GM21717 (cell line): Measurements from ENCODE around the gene PLCL1.
A peak's percentile ranks its signal among the peaks of the same experiment; 100 is the strongest.

Experiments used
- ATAC-seq: cut with Tn5 transposase; IDR thresholded peaks from one replicate; pipeline ENCODE4 v1.9.1; 2021; ENCODE audit warnings: mild to moderate bottlenecking, moderate library complexity; ENCODE audit not compliant: unreplicated experiment

PLCL1 gene

DNA sequence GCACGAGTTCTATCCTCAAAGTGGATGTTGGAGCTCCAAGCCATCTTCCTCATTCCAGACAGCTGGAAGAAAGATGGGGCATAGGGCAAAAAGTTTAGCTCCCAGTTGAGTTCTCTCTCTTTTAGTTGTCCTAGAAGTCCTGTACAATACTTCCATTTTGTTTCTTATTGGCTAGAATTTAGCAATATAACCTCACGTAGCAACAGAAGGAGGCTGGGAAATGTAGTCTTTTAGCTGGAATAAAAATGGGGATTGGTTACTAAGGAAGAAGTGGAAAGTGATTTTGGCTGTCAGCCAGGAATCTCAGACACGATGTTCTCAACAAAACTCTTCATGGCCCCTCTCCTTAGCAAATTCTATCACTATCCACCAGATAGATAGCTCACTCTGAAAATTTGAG, 79.9 kb downstream of the PLCL1 start:
- ATAC-seq: no peak

- ATAC-seq: no peak
Observed at GRCh38 chr2:197885126-197885525, 80.7 kb downstream of the PLCL1 start.

DNA sequence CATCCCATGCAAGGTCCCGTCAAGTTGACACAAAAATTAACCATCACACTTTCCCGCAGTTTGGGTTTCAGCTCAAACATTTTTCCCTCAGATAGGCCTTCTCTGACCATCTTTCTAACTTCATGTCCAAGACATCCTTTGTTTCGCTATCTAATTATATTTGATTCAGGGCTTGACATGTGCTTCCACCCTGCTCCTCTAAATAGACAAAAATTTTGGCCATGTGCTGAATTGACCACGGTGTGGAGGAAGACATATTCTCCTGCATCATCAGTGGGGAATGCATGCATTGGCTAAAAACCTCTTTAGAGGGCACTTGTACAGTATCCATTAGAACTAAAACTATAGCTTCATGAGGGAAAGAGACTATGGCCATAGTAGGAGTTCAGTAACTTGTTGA, 81.2 kb downstream of the PLCL1 start:
- no peak for ATAC-seq

GRCh38 chr2:197888321-197888720, 83.9 kb downstream of the PLCL1 start:
- no peak for ATAC-seq

DNA sequence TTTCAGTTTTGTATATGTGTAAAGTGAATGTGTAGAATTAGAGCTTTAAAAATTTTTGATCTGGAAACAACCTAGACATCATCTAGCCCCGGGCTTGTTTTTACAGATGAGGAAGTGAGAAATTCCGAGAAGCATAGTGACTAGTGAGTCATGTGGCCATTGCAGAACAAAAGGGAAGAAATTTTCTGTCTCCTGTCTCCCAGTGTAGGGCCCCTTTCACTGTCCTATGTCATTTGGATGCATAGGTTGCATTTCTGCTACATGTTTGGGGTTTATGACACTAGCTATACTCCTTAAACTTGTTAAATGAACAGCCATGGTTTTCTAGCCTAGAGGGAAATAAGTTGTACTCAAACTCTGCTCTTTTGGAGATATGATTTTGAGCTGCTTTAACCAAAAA, 84.6 kb downstream of the PLCL1 start:
- ATAC-seq: peak; percentile 99

DNA sequence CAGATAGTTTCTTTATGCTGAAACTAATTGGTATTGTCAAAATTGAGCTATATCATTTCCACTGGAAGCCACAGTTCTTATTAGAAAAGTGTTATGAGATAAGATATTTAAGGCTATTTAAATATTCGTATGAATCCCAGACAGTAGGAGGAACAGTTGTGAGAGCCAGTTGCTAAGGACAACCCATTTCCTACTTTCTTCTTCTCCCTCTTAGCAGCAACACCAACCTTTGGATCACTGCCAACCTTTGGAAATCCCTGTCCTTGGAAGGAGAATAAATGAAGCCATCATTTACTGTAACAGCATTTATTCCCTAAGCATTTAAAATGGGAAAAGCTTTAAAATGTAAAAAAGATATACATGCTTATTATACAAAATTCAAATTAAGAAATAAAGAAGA, 85.8 kb downstream of the PLCL1 start:
- ATAC-seq: no peak

GRCh38 chr2:197891897-197892442, 87.6 kb downstream of the PLCL1 start:
- no peak for ATAC-seq

DNA sequence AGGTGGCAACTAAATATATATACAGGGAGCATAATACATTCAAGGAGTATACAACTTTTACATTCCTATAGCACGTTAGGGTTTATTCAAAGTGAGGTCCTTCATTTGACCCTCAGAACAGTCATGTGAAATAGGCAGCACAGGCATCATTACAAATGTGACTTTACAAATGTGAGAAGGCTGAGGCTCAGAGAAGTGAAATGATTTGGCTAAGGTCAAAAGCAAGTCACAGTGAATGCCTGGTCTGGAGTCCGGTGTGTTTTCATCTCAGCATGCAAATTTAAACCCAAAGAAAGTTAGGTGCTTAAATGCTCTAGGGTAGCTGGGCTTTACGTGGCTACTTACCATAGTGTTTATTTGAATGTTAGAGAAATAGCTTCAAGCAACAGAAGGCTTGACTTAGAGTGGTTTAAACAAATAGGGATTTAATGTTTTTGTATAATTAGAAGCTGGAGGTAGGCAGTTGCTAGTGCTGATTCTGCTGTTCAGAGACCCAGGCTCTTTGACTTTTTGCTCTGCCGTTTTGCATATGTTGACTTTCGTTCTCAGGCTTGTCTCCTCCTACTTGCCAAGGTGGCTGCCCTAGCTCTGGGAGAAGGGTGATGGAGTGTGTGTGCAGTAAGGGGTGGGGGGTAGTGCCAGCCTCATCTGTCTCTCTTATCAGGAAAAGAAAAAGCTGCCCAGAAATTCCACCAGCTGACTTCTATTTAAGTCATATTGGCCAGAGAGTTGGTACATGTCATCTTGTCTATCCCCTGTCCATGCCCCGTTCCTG, 89.2 kb downstream of the PLCL1 start:
- peak; percentile 34 for ATAC-seq

GRCh38 chr2:197894751-197895274, 90.4 kb downstream of the PLCL1 start:
- ATAC-seq: no peak

GRCh38 chr2:197897960-197898678, 93.7 kb downstream of the PLCL1 start:
- no peak for ATAC-seq

GRCh38 chr2:197904446-197904845, 100.1 kb downstream of the PLCL1 start:
- no peak for ATAC-seq

DNA sequence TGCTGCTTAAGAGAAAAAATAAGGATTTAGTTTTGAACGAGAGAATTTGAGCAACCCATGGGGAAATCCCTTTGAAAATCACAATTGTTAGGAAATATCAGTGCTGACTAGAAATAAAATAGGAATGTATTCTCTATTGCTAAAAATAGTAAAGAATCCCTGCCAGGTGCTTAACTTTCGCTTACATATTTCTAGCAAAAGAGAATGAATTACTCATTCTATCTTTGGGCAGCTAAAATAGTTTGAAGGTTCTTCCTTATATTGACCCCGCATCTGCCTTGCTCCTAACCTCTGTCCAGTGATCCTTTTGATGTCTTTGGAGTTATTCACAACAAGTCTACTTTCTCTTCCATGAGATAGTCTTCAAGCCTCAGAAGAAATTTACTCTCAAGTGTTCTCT, 103.8 kb downstream of the PLCL1 start:
- no peak for ATAC-seq

DNA sequence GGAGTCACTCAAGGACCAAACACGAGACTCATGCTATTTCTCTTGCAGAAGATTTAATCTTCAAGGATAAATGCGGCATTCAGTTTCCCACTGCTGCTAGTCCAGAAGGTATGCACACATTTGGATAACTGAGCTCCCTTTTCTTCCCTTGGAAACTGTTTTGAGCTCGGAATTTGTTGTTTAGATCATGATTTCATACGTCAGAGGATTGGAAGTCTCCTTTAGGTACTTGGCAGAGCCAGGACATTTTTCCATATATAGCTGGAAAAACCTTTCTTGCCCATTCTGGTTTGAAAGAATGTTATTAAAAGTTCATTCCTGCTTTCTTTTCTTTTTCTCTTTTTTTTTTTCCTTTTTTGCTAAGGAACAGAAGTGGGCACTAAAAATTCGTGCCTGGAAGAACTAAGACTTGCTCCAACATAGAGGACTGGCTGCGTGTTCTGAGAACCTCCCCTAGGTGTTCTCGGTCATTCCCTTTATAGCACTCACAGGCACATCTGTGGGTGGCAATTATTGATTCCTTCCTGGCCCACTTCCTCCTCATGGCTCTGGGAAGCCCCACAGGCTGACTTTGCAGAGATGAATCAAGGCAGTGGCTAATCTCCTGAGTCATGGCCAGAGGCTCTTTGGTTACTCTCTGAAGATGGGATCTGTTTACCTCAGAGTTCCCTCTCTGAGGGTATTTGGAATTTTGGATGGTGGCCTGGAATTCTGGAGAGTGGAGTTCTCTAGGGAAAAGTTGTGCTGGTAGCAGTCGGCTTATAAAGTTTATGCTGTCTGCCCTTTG, 104.8 kb downstream of the PLCL1 start:
- ATAC-seq: peak; percentile 64

GRCh38 chr2:197911667-197912066, 107.3 kb downstream of the PLCL1 start:
- ATAC-seq: no peak

DNA sequence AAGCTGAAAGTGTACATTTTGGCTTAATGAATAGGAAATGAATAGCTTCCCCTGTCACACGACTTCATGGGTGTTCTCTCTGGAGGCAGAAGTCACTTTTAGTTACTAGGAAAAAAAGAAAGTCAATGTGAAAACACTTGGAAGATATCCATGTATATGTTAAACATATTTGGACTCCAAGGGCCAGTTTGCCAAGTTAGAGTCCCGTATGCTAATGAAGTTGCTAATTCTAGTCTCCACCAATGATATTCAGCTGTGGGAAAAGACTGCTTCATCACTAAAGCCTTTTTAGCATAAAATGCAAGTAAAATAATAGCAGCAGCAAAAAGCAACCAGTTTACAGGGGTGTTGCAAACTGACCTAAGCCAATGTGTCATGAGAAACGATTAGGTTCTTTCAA, 108.7 kb downstream of the PLCL1 start:
- no peak for ATAC-seq

DNA sequence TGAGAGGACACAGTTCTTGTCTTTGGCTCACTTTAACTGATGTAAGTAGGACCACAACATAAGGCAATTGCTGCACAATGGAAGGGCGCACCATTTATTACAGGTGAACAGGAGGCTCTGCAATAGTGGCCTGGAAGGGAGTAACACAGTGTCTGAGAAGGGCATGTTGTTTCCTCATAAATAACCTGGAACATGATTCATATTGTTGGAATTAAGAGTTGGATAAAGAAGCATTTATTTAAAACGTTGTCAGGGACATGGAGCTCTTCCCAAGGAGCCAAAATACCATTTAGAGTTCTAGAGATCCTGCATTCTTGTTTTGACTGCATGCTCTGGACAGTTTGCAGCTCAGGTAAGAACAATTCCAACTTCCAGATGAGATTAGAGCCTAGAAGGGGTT, 110.4 kb downstream of the PLCL1 start:
- no peak for ATAC-seq

- ATAC-seq: no peak
Observed at GRCh38 chr2:197915548-197916265, 111.3 kb downstream of the PLCL1 start.

GRCh38 chr2:197919487-197919886, 115.1 kb downstream of the PLCL1 start:
- no peak for ATAC-seq

DNA sequence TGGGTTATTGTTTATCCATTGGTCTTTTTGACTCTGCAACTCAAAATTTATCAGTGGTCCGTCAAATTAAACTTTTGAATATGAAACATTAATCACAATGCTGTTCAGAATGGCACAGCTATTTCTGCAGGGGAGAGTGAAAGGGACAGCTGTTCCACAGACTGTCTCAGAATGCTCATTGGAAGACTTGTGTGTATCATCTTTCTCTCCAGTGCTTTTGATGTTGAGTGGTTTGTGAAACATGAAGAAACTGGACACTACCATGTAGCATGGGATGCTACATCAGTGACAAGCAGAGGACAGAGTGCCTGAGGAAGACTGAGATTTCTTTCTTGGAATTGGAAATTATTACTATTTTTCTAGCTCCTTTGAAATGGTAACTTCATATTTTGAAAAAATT, 115.7 kb downstream of the PLCL1 start:
- no peak for ATAC-seq

GRCh38 chr2:197920592-197921201, 116.3 kb downstream of the PLCL1 start:
- ATAC-seq: no peak
